Measurements from ENCODE around the gene ITGB2. TPM values are rescaled to one million over a fixed set of nuclear protein-coding genes. Genes with fewer than 3 reads are reported as not detected.

The ITGB2 gene
- total RNA-seq, 1 experiment from 2014 or later = 1.5 TPM

GRCh38 chr21:44957047-44957831 is 36.5 kb upstream of the ITGB2 start (continued):
- TF ChIP-seq NR3C1 (CRISPR knock-in tag; conservative IDR thresholded peaks at IDR 0.05; ENCODE audit: low read depth) = no peak
- no peak for TF ChIP-seq NFATC4 (CRISPR knock-in tag; IDR thresholded peaks at IDR 0.05)
- no peak for TF ChIP-seq ARID4B (CRISPR knock-in tag; IDR thresholded peaks at IDR 0.05; ENCODE audit: borderline replicate concordance)

- CTCF ChIA-PET = interaction anchor here (0.5 to 0.7 kb wide), 2 partner anchors 64 to 146 kb away, joined by 3 to 4 read pairs; no protein-coding TSS in a partner anchor
- Mint-ChIP-seq H3K27me3 (ENCODE audit: low read depth) (no peaks in the 10 kb centered on the region), H3K27ac (peak overlapping the region; percentile 60; the same call in 1 of the 2 replicates), H3K4me3 (no peak overlapping the region), H3K4me1 (no peaks in the 10 kb centered on the region; the same call in 1 of the 2 replicates), H3K9me3 (no peaks in the 10 kb centered on the region), H3K36me3 (peaks cover 21% of the 10 kb centered on the region)
- TF ChIP-seq ZNF317 (CRISPR knock-in tag; IDR thresholded peaks at IDR 0.05; ENCODE audit: borderline replicate concordance, low read depth) (no peak), IRF1 (CRISPR knock-in tag; IDR thresholded peaks at IDR 0.05) (no peak)
- DNase-seq (ENCODE audit: low spot score) = no peak
- no peak for ATAC-seq
- POLR2A ChIA-PET = no interaction called here
These were observed 35.8 kb upstream of the ITGB2 start for GRCh38 chr21:44956356-44957046.

GRCh38 chr21:44955798-44956175 is 35.1 kb upstream of the ITGB2 start:
- Mint-ChIP-seq H3K4me3 (no peak overlapping the region), H3K27ac (peak overlapping the region; percentile 60), H3K36me3 (peaks cover 22% of the 10 kb centered on the region), H3K4me1 (no peaks in the 10 kb centered on the region; the same call in 1 of the 2 replicates), H3K27me3 (ENCODE audit: low read depth) (no peaks in the 10 kb centered on the region), H3K9me3 (no peaks in the 10 kb centered on the region)
- TF ChIP-seq ZNF317 (CRISPR knock-in tag; IDR thresholded peaks at IDR 0.05; ENCODE audit: borderline replicate concordance, low read depth) (no peak), E2F4 (CRISPR knock-in tag; IDR thresholded peaks at IDR 0.05; ENCODE audit: borderline replicate concordance, low read depth) (no peak), ZNF425 (CRISPR knock-in tag; conservative IDR thresholded peaks at IDR 0.05) (no peak), ZNF416 (CRISPR knock-in tag; IDR thresholded peaks at IDR 0.05) (no peak), SMAD4 (CRISPR knock-in tag; IDR thresholded peaks at IDR 0.05) (no peak), HMGXB4 (CRISPR knock-in tag; IDR thresholded peaks at IDR 0.05) (no peak), CBFB (CRISPR knock-in tag; IDR thresholded peaks at IDR 0.05; ENCODE audit: low read depth) (no peak), NR1H2 (CRISPR knock-in tag; IDR thresholded peaks at IDR 0.05) (no peak), TEAD4 (CRISPR knock-in tag; IDR thresholded peaks at IDR 0.05) (no peak)
- ChIA-PET CTCF (interaction anchor here (0.6 to 1.4 kb wide), 2 partner anchors 52 to 181 kb away, joined by 5 to 7 read pairs; no protein-coding TSS in a partner anchor), POLR2A (no interaction called here)
- ATAC-seq (no peak), DNase-seq (ENCODE audit: low spot score) (no peak)
